WTC11 (cell line): ENCODE measurements around the gene RTL3.

ENCODE experiments used
- CTCF ChIP-seq: fragments of 200-600 bp; IDR thresholded peaks from 2 replicates; pipeline ENCODE4 v1.8.0; 2022; ENCODE audit warnings: antibody characterized with exemption
- E2F5 ChIP-seq: sonication (generic); formaldehyde crosslinking; IDR thresholded peaks from 2 replicates; pipeline ENCODE4 v1.8.1; 2022; ENCODE audit warnings: mild to moderate bottlenecking, moderate library complexity, missing genetic modification reagents
- EMX1 ChIP-seq: fragments of 250-450 bp; sonication (Bioruptor Pico); IDR thresholded peaks from 2 replicates; pipeline ENCODE4 v1.8.0; 2021; ENCODE audit warnings: mild to moderate bottlenecking
- JUN ChIP-seq: sonication (generic); formaldehyde crosslinking; IDR thresholded peaks from 2 replicates; pipeline ENCODE4 v1.8.0; 2023; ENCODE audit warnings: mild to moderate bottlenecking, missing genetic modification reagents
- SMAD4 ChIP-seq: sonication (generic); formaldehyde crosslinking; IDR thresholded peaks from 2 replicates; pipeline ENCODE4 v1.8.0; 2022; ENCODE audit warnings: mild to moderate bottlenecking, missing genetic modification reagents
- USF1 ChIP-seq: sonication (generic); formaldehyde crosslinking; IDR thresholded peaks from 2 replicates; pipeline ENCODE4 v1.8.0; 2022; ENCODE audit warnings: mild to moderate bottlenecking, missing genetic modification reagents
- ZNF512 ChIP-seq: sonication (generic); formaldehyde crosslinking; IDR thresholded peaks from 2 replicates; pipeline ENCODE4 v1.8.1; 2022; ENCODE audit warnings: missing genetic modification reagents, borderline replicate concordance

- TF ChIP-seq CTCF (no peak), E2F5 (CRISPR knock-in tag) (no peak), SMAD4 (no peak), USF1 (CRISPR knock-in tag) (no peak), EMX1 (CRISPR knock-in tag) (no peak), JUN (CRISPR knock-in tag) (no peak), ZNF512 (CRISPR knock-in tag) (no peak)
Observed at GRCh38 chrX:78708816-78709215, 49.7 kb upstream of the RTL3 start.
